B cell (primary cell): Measurements from ENCODE around the gene LMX1B. TPM values are rescaled to one million over a fixed set of nuclear protein-coding genes. Genes with fewer than 3 reads are reported as not detected.
A peak's percentile ranks its signal among the peaks of the same experiment; 100 is the strongest.

ENCODE experiments used
- ATAC-seq: fragments of 200-7000 bp; cut with Tn5 transposase; one replicate; pipeline ENCODE4 v1.10.0; 2021; ENCODE audit warnings: low read depth, mild to moderate bottlenecking, moderate number of reproducible peaks, moderate library complexity
- CTCF ChIA-PET: fragments of 350-600 bp; sonication (Branson Sonifier 250); formaldehyde crosslinking; loops from one replicate; lab custom pipeline; 2021; ENCODE audit warnings: antibody characterized with exemption, inconsistent platforms; lab: Charles Lee
- POLR2A ChIA-PET: fragments of 350-600 bp; sonication (Branson Sonifier 250); formaldehyde crosslinking; loops from one replicate; lab custom pipeline; 2021; ENCODE audit warnings: antibody characterized with exemption; lab: Charles Lee
- DNase-seq: peaks from one replicate; pipeline ENCODE4 v3.0.0; 2013
- H2AFZ ChIP-seq: 2 replicates; pipeline ENCODE4 v1.6.1; 2012; ENCODE audit warnings: mild to moderate bottlenecking, low read depth, low read length; ENCODE audit not compliant: insufficient read depth, poor library complexity, severe bottlenecking
- H3K27ac ChIP-seq, 2 donors: 1 replicate in 1 of 2; 2 replicates in 1 of 2; pipeline ENCODE4 v1.5.1; 2012 to 2013; ENCODE audit warnings: low read length in 2 of 2, mild to moderate bottlenecking in 2 of 2, moderate library complexity in 1 of 2
- H3K27me3 ChIP-seq, 4 experiments: fragments of 200-600 bp in 1 of 4; sonication (generic) in 1 of 4; replicated peaks in 1 of 4; 1 replicate in 2 of 4; 2 replicates in 2 of 4; pipeline versions ENCODE4 v1.6.1 to v1.7.0; 2013 to 2016; ENCODE audit warnings: low read length in 3 of 4, mild to moderate bottlenecking in 2 of 4, mixed read lengths in 1 of 4, moderate library complexity in 1 of 4; ENCODE audit not compliant: insufficient read depth in 4 of 4, control insufficient read depth in 3 of 4; ENCODE audit errors: control extremely low read depth in 1 of 4
- H3K36me3 ChIP-seq, 2 experiments: replicated peaks in 1 of 2; 1 replicate in 1 of 2; 2 replicates in 1 of 2; pipeline versions ENCODE4 v1.6.1 to v1.7.1; 2013; ENCODE audit warnings: low read length in 1 of 2; ENCODE audit not compliant: insufficient read depth in 2 of 2, control insufficient read depth in 1 of 2; ENCODE audit errors: control extremely low read depth in 1 of 2, extremely low read depth in 1 of 2
- H3K4me1 ChIP-seq, 2 donors: fragments of 200-600 bp in 1 of 2; sonication (generic) in 1 of 2; 1 replicate in 1 of 2; 2 replicates in 1 of 2; pipeline versions ENCODE4 v1.5.1 to v1.6.1; 2013 to 2017; ENCODE audit warnings: low read length in 2 of 2; ENCODE audit not compliant: control insufficient read depth in 2 of 2, insufficient read depth in 2 of 2
- H3K4me2 ChIP-seq: replicated peaks from 2 replicates; pipeline ENCODE3; 2012; ENCODE audit warnings: mild to moderate bottlenecking, low read depth, low read length; ENCODE audit not compliant: poor library complexity, severe bottlenecking
- H3K4me3 ChIP-seq, 5 experiments: fragments of 200-600 bp in 1 of 5; sonication (generic) in 1 of 5; 1 replicate in 3 of 5; 2 replicates in 2 of 5; pipeline versions ENCODE4 v1.5.1 to v1.7.0; 2011 to 2016; ENCODE audit warnings: low read length in 4 of 5, mild to moderate bottlenecking in 4 of 5, low read depth in 2 of 5, control low read depth in 1 of 5, moderate library complexity in 1 of 5; ENCODE audit not compliant: insufficient read depth in 1 of 5; ENCODE audit errors: control extremely low read depth in 1 of 5, extremely low read depth in 1 of 5
- H3K79me2 ChIP-seq: fragments of 200-600 bp; sonication (generic); one replicate; pipeline ENCODE4 v1.6.0; 2016; ENCODE audit warnings: low read length; ENCODE audit not compliant: control insufficient read depth, insufficient read depth
- H3K9ac ChIP-seq: fragments of 200-600 bp; sonication (generic); 2 replicates; pipeline ENCODE4 v1.6.1; 2017; ENCODE audit warnings: mild to moderate bottlenecking, low read length, moderate library complexity
- H3K9me3 ChIP-seq, 3 donors: one replicate each; pipeline versions ENCODE4 v1.6.1 to v1.7.1; 2013; ENCODE audit warnings: low read length in 2 of 3; ENCODE audit not compliant: control insufficient read depth in 2 of 3, insufficient read depth in 1 of 3; ENCODE audit errors: control extremely low read depth in 1 of 3
- H4K20me1 ChIP-seq: 2 replicates; pipeline ENCODE4 v1.6.0; 2012; ENCODE audit warnings: mild to moderate bottlenecking, low read length; ENCODE audit not compliant: insufficient read depth, control insufficient read depth, poor library complexity, severe bottlenecking
- H3K27ac Mint-ChIP-seq: one replicate; pipeline ENCODE4 v1.8.0; 2021; ENCODE audit warnings: mixed read lengths
- H3K27me3 Mint-ChIP-seq: one replicate; pipeline ENCODE4 v1.8.0; 2021; ENCODE audit warnings: mixed read lengths
- H3K4me1 Mint-ChIP-seq: one replicate; pipeline ENCODE4 v1.8.0; 2021; ENCODE audit warnings: mixed read lengths
- H3K4me3 Mint-ChIP-seq: one replicate; pipeline ENCODE4 v1.8.0; 2021; ENCODE audit warnings: mixed read lengths
- H3K9me3 Mint-ChIP-seq: one replicate; pipeline ENCODE4 v1.8.0; 2022; ENCODE audit warnings: mixed read lengths; ENCODE audit not compliant: insufficient read depth
- CTCF ChIP-seq: fragments of 200-600 bp; IDR thresholded peaks from one replicate; pipeline ENCODE4 v1.8.0; 2022; ENCODE audit warnings: antibody characterized with exemption, mild to moderate bottlenecking
- EZH2 ChIP-seq: IDR thresholded peaks from 2 replicates; pipeline ENCODE4 v1.6.1; 2012; ENCODE audit warnings: borderline replicate concordance, low read depth, mild to moderate bottlenecking, moderate library complexity, low read length; ENCODE audit not compliant: insufficient read depth, poor library complexity, severe bottlenecking
- WGBS: methylation state at CpG from one replicate; pipeline ENCODE4 v1.1.5; 2013; ENCODE audit warnings: missing lambda C conversion rate; ENCODE audit not compliant: insufficient coverage; 5-methylcytosine and 5-hydroxymethylcytosine counted together
- intact Hi-C: fragments of 100-400 bp; cut with micrococcal nuclease; formaldehyde crosslinking; loops from one replicate; pipeline ENCODE4 v1.10.0; 2022
- polyA plus RNA-seq: library from polyadenylated mRNA; depleted of rRNA; stranded (reverse); fragments of >200 nt; gene quantifications from 2 replicates; pipeline ENCODE4 v1.2.3, GENCODE V29; 2012
- total RNA-seq, 2 donors: library from RNA; stranded (reverse); fragments of 120-200 nt in 1 of 2; gene quantifications; 1 replicate in 1 of 2; 2 replicates in 1 of 2; pipeline versions ENCODE4 v1.2.3 to v1.2.4, GENCODE V29; 2013 to 2022

LMX1B gene
- total and polyA plus RNA-seq, 2 donors (not counting 1 experiment from before 2014, with no cell fraction given) = not detected

DNA sequence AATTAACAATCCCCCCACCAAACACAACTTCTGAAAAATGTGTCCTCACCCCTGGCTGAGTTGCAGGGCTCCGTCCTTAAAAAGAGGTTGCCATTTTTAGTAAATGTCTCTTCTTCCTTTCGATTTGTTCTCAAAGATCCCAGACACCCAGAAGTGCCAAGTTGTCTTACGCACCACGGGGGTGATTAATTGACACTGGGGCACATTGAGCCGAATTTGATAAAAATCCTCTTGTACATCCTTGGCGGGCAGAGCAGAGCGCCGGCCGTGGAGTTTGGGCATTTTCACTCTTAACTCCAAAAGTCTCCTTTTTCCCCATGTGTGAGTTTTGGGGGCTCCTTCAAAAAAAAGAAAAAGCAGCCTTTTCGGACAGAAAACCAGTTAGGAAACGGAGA, 4.5 kb downstream of the LMX1B start:
- H3K4me1 Mint-ChIP-seq = peaks cover 20% of the 10 kb centered on the region
- no peak for ATAC-seq
- H3K27me3 Mint-ChIP-seq = peaks cover 68% of the 10 kb centered on the region
- DNase-seq = no peak
- Histone ChIP-seq H3K9me3 (peaks cover 0 to 15% (median 0%) of the 10 kb centered on the region in 3 donors), H2AFZ (no peak overlapping the region), H3K27ac (no peak overlapping the region), H3K27me3 (peaks cover 0 to 84% (median 48%) of the 10 kb centered on the region in 4 experiments), H3K9ac (no peak overlapping the region), H3K4me2 (peak overlapping the region; percentile 41), H3K4me1 (peaks cover 17 to 34% of the 10 kb centered on the region in 2 donors), H4K20me1 (no peaks in the 10 kb centered on the region), H3K36me3 (no peaks in the 10 kb centered on the region), H3K79me2 (no peaks in the 10 kb centered on the region), H3K4me3 (no peak overlapping the region)
- POLR2A ChIA-PET = no interaction called here
- no peaks in the 10 kb centered on the region for H3K9me3 Mint-ChIP-seq
- intact Hi-C loops = no loop called here
- CTCF ChIA-PET = no interaction called here
- TF ChIP-seq EZH2 = no peak
- TF ChIP-seq CTCF = no peak
- no peak overlapping the region for H3K27ac Mint-ChIP-seq
- 8% methylated on average over 7 of the region's 11 CpGs for WGBS
- no peak overlapping the region for H3K4me3 Mint-ChIP-seq

DNA sequence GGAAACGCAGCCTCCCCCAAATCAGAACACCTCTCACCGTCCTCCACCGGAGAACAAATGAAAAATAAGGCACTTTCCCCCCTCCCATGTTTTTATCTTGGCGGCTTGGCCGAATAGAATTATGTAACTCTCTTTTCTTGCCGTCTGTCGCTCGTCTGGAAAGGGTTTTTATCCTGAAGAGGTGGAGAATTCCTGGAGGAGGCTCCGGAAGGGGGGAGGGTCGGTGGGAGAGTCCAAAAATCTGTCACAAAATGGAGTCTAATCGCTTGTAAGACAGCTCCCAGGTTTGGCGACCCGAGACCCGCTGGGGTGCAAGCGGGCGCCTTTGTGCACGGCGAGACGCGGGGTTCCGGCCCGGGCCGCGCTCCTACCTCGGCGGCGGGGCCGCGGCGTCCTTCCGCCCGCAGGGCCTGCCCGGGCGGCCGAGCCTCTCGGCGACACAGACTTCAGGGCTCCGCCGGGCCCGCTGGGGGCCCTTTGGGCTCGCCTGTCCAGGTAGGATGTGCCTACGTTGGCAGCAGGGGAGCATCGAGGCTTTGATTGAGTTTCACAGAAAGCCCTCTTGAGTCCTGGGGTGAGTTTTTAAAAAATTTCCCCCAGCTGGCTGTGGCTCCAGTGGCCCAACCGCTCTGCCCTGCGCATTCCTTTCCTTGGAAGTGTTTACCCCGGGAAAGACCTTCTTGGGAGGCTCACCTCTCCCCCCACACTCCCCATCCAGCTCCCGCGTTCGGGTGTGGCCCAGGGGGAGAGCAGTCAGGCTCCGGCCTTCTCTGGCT, 5.0 kb downstream of the LMX1B start:
- Histone ChIP-seq H2AFZ (no peak overlapping the region), H3K79me2 (no peaks in the 10 kb centered on the region), H3K27me3 (peaks cover 0 to 89% (median 51%) of the 10 kb centered on the region in 4 experiments), H3K9me3 (peaks cover 0 to 21% (median 0%) of the 10 kb centered on the region in 3 donors), H3K36me3 (no peaks in the 10 kb centered on the region), H3K4me3 (no peak overlapping the region), H3K9ac (no peak overlapping the region), H4K20me1 (no peaks in the 10 kb centered on the region), H3K4me1 (peaks cover 15 to 32% of the 10 kb centered on the region in 2 donors), H3K4me2 (peak overlapping the region; percentile 41), H3K27ac (no peak overlapping the region)
- ATAC-seq = no peak
- Mint-ChIP-seq H3K4me3 (no peak overlapping the region), H3K27me3 (peaks cover 70% of the 10 kb centered on the region), H3K4me1 (peaks cover 19% of the 10 kb centered on the region), H3K9me3 (no peaks in the 10 kb centered on the region), H3K27ac (no peak overlapping the region)
- TF ChIP-seq CTCF (no peak), EZH2 (no peak)
- ChIA-PET CTCF (no interaction called here), POLR2A (no interaction called here)
- no peak for DNase-seq
- 7% methylated on average over 46 of the region's 50 CpGs for WGBS
- intact Hi-C loops = no loop called here
